OCI-LY1 (cell line): ENCODE results near the gene PDE5A.

Experiments used
- H2AFZ ChIP-seq: fragments of 200-600 bp; sonication (generic), shearing (Covaris generic); 2 replicates; pipeline ENCODE4 v1.6.0; 2014; ENCODE audit warnings: antibody characterized with exemption, mild to moderate bottlenecking, low read length
- H3F3A ChIP-seq: fragments of 200-600 bp; sonication (generic), shearing (Covaris generic); 2 replicates; pipeline ENCODE4 v1.6.0; 2014; ENCODE audit warnings: mild to moderate bottlenecking, antibody characterized with exemption, low read length, moderate library complexity; ENCODE audit not compliant: insufficient read depth
- H3K27ac ChIP-seq: fragments of 200-600 bp; sonication (generic); 2 replicates; pipeline ENCODE4 v1.5.1; 2014; ENCODE audit warnings: low read length, mixed run types, mild to moderate bottlenecking, low read depth; ENCODE audit not compliant: poor library complexity, severe bottlenecking
- H3K27me3 ChIP-seq: fragments of 200-600 bp; sonication (generic); 2 replicates; pipeline ENCODE4 v1.6.0; 2014; ENCODE audit warnings: antibody characterized with exemption, mild to moderate bottlenecking, low read length, moderate library complexity; ENCODE audit not compliant: insufficient read depth
- H3K36me3 ChIP-seq: fragments of 200-600 bp; sonication (generic); 2 replicates; pipeline ENCODE4 v1.6.1; 2014; ENCODE audit warnings: mild to moderate bottlenecking, antibody characterized with exemption, low read length, moderate library complexity, mixed read lengths; ENCODE audit not compliant: insufficient read depth
- H3K4me1 ChIP-seq: fragments of 200-600 bp; sonication (generic); 2 replicates; pipeline ENCODE4 v1.5.1; 2014; ENCODE audit warnings: mild to moderate bottlenecking, low read length, moderate library complexity; ENCODE audit not compliant: insufficient read depth, severe bottlenecking
- H3K4me2 ChIP-seq: fragments of 200-600 bp; sonication (generic), shearing (Covaris generic); 2 replicates; pipeline ENCODE4 v1.6.1; 2014; ENCODE audit warnings: low read length
- H3K4me3 ChIP-seq: fragments of 200-600 bp; sonication (generic); 2 replicates; pipeline ENCODE4 v1.5.1; 2014; ENCODE audit warnings: low read length, low read depth, mild to moderate bottlenecking, mixed read lengths; ENCODE audit not compliant: poor library complexity, severe bottlenecking
- H3K79me2 ChIP-seq: fragments of 200-600 bp; shearing (Covaris generic); 2 replicates; pipeline ENCODE4 v1.6.1; 2016; ENCODE audit warnings: mixed run types, low read length, mixed read lengths; ENCODE audit not compliant: insufficient read depth
- H3K9ac ChIP-seq: fragments of 200-600 bp; sonication (generic), shearing (Covaris generic); 2 replicates; pipeline ENCODE4 v1.6.1; 2014; ENCODE audit warnings: mild to moderate bottlenecking, low read length, mixed read lengths
- H3K9me2 ChIP-seq: fragments of 200-600 bp; sonication (generic), shearing (Covaris generic); 2 replicates; pipeline ENCODE4 v1.6.1; 2014; ENCODE audit warnings: low read depth, mild to moderate bottlenecking, low read length, mixed read lengths
- H3K9me3 ChIP-seq: fragments of 200-600 bp; shearing (Covaris generic); 2 replicates; pipeline ENCODE4 v1.6.1; 2014; ENCODE audit warnings: low read length, mixed read lengths
- H4K20me1 ChIP-seq: fragments of 200-600 bp; sonication (generic), shearing (Covaris generic); 2 replicates; pipeline ENCODE4 v1.6.0; 2016; ENCODE audit warnings: mild to moderate bottlenecking, low read length; ENCODE audit not compliant: insufficient read depth
- EZH2 ChIP-seq: fragments of 200-600 bp; sonication (generic), shearing (Covaris generic); IDR thresholded peaks from 2 replicates; pipeline ENCODE4 v1.8.0; 2017; ENCODE audit warnings: borderline replicate concordance, mixed run types, mild to moderate bottlenecking, antibody characterized with exemption, low read length, moderate library complexity, mixed read lengths
- TF ChIP-seq, protein P1 (sequence below): fragments of 200-600 bp; sonication (generic), shearing (Covaris generic); IDR thresholded peaks from 2 replicates; pipeline ENCODE4 v1.5.1; 2017; ENCODE audit warnings: mild to moderate bottlenecking, antibody characterized with exemption, low read length, moderate library complexity, mixed read lengths

PDE5A gene

DNA sequence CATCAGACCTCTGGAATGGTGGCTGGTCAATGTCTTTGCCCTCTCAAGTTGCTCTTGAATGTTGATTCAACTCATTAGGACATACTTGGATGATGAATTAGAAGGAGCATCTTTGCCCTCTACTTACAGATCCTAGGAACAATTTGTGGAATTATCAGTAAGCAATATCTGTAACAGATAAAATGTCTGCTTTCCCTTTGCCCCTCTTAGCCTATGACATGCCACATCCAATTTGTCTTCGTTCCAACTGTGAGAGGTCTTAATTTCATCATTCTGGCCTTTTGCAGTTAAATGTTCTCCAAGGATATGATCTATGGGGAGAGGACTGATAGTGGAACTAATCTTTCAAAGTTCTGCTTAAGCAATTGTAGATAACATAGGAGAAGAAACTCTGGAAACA lies 148.3 kb downstream of the PDE5A start:
- no peak overlapping the region for H3K27ac ChIP-seq
- no peaks in the 10 kb centered on the region for H4K20me1 ChIP-seq
- no peaks in the 10 kb centered on the region for H3K27me3 ChIP-seq
- H3F3A ChIP-seq = no peaks in the 10 kb centered on the region
- no peak overlapping the region for H3K4me3 ChIP-seq
- no peaks in the 10 kb centered on the region for H3K79me2 ChIP-seq
- H3K9ac ChIP-seq = no peak overlapping the region
- no peak overlapping the region for H2AFZ ChIP-seq
- TF ChIP-seq EZH2 = no peak
- TF ChIP-seq, protein P1, sequence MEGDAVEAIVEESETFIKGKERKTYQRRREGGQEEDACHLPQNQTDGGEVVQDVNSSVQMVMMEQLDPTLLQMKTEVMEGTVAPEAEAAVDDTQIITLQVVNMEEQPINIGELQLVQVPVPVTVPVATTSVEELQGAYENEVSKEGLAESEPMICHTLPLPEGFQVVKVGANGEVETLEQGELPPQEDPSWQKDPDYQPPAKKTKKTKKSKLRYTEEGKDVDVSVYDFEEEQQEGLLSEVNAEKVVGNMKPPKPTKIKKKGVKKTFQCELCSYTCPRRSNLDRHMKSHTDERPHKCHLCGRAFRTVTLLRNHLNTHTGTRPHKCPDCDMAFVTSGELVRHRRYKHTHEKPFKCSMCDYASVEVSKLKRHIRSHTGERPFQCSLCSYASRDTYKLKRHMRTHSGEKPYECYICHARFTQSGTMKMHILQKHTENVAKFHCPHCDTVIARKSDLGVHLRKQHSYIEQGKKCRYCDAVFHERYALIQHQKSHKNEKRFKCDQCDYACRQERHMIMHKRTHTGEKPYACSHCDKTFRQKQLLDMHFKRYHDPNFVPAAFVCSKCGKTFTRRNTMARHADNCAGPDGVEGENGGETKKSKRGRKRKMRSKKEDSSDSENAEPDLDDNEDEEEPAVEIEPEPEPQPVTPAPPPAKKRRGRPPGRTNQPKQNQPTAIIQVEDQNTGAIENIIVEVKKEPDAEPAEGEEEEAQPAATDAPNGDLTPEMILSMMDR = no peak
- no peaks in the 10 kb centered on the region for H3K4me1 ChIP-seq
- H3K4me2 ChIP-seq = no peak overlapping the region
- H3K36me3 ChIP-seq = peaks cover 60% of the 10 kb centered on the region
- H3K9me3 ChIP-seq = no peaks in the 10 kb centered on the region
- no peaks in the 10 kb centered on the region for H3K9me2 ChIP-seq

DNA sequence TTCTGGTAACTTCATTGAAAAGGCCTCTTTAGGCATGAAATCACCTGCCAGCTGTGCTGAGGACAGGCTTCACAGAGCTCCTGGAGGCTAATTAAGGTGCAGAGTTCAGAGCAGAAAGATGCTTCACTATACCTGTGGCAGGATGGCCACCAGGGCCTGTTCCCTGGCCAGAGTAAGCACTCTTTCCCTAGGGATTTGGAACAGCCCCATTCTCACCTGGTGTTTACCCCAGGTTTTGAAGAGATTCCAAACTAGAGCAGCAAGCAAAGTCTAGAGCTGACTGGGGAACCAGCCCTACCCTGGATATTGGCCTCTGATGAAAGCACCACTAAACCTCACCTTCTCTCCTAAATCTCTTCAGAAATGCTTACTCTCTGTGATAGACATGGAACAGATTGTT lies 148.8 kb downstream of the PDE5A start:
- Histone ChIP-seq H3K9me3 (no peaks in the 10 kb centered on the region), H3F3A (no peaks in the 10 kb centered on the region), H3K9ac (no peak overlapping the region), H3K27ac (no peak overlapping the region), H4K20me1 (no peaks in the 10 kb centered on the region), H3K4me3 (no peak overlapping the region), H3K79me2 (no peaks in the 10 kb centered on the region), H3K27me3 (no peaks in the 10 kb centered on the region), H3K36me3 (peaks cover 65% of the 10 kb centered on the region), H2AFZ (no peak overlapping the region), H3K9me2 (no peaks in the 10 kb centered on the region), H3K4me2 (no peak overlapping the region), H3K4me1 (no peaks in the 10 kb centered on the region)
- TF ChIP-seq, protein P1 = no peak
- no peak for TF ChIP-seq EZH2

DNA sequence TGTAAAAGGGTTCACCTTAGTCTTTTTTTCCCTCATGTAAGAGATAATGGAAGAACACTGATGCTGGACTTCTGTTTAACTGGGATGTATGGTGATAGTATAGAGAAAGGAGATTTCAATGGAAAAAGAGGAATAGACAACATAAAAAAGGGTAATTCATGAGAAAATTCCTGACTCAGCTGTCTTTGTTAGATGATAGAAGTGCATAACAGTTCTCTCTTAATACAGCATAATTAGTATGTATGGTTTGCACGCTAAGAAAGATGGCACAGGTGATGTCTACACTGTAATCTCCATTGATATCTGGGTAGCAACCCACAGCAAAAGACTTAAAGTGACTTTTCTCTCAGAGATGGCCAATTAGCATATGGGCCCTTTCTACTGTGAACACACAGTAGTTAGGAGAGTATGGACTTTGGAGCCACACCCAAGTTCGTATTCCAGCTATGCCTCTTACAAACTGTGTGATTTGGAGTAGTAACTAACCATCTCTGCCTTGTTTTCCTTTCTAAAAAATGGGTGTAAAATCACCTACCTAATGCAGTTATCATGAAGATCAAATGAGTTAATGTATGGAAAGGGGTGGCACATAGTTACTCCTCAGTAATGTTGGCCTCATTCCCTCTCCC lies 149.3 kb downstream of the PDE5A start:
- H3K4me3 ChIP-seq = no peak overlapping the region
- H2AFZ ChIP-seq = no peak overlapping the region
- no peaks in the 10 kb centered on the region for H4K20me1 ChIP-seq
- no peaks in the 10 kb centered on the region for H3K4me1 ChIP-seq
- no peaks in the 10 kb centered on the region for H3K27me3 ChIP-seq
- no peak overlapping the region for H3K9ac ChIP-seq
- TF ChIP-seq, protein P1 = no peak
- no peak for TF ChIP-seq EZH2
- no peak overlapping the region for H3K27ac ChIP-seq
- H3F3A ChIP-seq = no peaks in the 10 kb centered on the region
- no peaks in the 10 kb centered on the region for H3K79me2 ChIP-seq
- H3K4me2 ChIP-seq = no peak overlapping the region
- H3K36me3 ChIP-seq = peaks cover 66% of the 10 kb centered on the region
- no peaks in the 10 kb centered on the region for H3K9me3 ChIP-seq
- no peaks in the 10 kb centered on the region for H3K9me2 ChIP-seq
